ENCODE results near the gene TNFRSF13B.
"Not testable (repeated sequence)": the region's sequence is repeated elsewhere in the genome, so short reads cannot be mapped to it uniquely, and the experiment has no call there.

The TNFRSF13B gene

DNA sequence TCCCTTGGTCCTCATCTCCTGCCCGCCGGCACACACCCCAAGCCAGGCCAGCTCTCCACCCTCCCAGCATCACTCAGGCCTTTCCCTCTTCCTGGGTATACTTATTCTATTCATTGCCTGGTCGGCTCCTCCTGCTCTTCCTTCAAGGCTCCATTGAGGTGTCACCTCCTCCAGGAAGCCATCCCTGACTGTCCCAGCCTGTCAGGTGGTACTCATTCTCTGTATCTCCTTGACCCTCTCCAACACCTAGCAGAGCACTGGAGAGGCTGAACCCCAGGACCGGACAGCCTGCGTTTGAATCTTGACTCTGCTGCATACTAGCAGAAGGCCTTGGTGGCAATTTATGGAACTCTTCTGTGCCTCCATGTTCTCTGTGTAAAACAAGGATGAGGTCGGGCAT, 428 bp upstream of the TNFRSF13B start:
- H3K4me3 ChIP-seq (replicated peaks; ENCODE audit: low read depth, low read length) = no peak overlapping the region
- TF ChIP-seq, protein P1, sequence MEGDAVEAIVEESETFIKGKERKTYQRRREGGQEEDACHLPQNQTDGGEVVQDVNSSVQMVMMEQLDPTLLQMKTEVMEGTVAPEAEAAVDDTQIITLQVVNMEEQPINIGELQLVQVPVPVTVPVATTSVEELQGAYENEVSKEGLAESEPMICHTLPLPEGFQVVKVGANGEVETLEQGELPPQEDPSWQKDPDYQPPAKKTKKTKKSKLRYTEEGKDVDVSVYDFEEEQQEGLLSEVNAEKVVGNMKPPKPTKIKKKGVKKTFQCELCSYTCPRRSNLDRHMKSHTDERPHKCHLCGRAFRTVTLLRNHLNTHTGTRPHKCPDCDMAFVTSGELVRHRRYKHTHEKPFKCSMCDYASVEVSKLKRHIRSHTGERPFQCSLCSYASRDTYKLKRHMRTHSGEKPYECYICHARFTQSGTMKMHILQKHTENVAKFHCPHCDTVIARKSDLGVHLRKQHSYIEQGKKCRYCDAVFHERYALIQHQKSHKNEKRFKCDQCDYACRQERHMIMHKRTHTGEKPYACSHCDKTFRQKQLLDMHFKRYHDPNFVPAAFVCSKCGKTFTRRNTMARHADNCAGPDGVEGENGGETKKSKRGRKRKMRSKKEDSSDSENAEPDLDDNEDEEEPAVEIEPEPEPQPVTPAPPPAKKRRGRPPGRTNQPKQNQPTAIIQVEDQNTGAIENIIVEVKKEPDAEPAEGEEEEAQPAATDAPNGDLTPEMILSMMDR (IDR thresholded peaks at IDR 0.05; ENCODE audit: low read length, missing control alignments) = no peak
- no peak for DNase-seq (ENCODE audit: low read depth)

DNA sequence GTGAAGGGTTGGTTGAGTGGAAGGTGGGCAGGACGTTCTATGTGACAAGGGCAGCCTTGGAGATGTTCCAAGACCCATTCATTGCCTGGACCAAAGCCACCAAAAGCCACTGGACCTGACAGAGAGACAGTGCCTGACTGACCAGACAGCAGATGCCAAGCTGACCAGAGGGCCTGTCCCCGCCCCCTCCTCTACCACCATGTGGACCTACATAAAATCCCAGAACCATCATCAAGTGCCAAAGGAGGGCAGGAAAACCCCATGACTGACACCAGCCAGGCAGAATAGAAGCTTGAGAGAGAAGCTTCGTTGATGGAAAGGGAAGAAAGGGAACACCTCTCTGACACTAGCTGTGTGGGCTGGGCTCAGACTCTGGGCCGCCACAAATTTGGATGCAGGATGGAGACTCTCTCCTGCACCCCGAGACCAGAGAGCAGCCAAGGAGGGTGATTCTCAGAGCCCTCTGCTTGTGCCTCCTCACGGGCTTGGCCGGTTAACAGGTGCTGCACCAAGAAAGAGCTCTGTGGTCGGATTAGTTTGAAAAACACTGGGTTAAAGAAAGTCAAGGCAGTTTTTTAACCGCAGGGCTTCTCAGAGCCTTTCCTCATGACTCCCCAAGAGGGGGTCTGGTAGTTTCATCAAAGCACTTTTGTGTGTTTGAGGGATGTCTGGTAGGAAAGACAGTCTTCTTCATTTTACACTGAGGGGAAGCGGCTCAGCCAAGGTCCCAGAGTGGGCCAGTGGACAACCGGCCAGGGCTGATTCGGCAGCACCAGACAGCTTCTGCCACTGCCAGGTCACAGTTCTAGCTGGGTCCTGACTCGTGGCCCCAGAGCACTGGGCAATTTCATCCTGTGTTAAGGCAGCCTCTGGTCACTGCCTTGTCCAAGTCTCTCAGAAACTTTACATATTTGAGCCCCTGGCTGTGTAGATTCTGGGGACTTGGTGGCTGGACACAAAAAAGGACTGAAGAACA, 1.7 kb downstream of the TNFRSF13B start:
- no peak for DNase-seq (ENCODE audit: low read depth)
- TF ChIP-seq, protein P1 (IDR thresholded peaks at IDR 0.05; ENCODE audit: low read length, missing control alignments) = no peak
- no peak overlapping the region for H3K4me3 ChIP-seq (replicated peaks; ENCODE audit: low read depth, low read length)

GRCh38 chr17:16968786-16969185, 3.1 kb downstream of the TNFRSF13B start:
- DNase-seq (ENCODE audit: low read depth) = no peak
- H3K4me3 ChIP-seq (replicated peaks; ENCODE audit: low read depth, low read length) = no peak overlapping the region
- TF ChIP-seq, protein P1 (IDR thresholded peaks at IDR 0.05; ENCODE audit: low read length, missing control alignments) = no peak

GRCh38 chr17:16962804-16963203, 9.1 kb downstream of the TNFRSF13B start:
- DNase-seq (ENCODE audit: low read depth) = no peak
- TF ChIP-seq, protein P1 (IDR thresholded peaks at IDR 0.05; ENCODE audit: low read length, missing control alignments) = no peak
- H3K4me3 ChIP-seq (replicated peaks; ENCODE audit: low read depth, low read length) = no peak overlapping the region

DNA sequence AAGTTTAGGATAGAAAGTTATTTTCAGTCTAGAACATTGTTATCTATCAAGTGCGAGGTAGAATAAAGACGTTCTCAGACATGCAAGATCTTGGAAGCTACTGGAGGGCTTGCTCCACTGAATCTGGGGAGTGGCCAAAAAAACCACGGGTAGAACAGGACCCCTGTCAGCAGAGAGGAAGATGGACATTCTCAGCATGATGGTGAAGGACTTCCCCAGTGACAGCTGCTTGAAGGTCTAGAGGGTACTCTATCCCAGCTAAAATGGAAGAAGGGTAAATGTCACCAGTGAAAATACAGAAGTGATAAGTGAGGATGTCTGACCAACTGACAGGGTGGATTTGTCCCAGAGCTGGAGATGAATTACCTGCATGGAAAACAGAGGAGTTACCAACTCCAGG, 10.1 kb downstream of the TNFRSF13B start:
- no peak overlapping the region for H3K4me3 ChIP-seq (replicated peaks; ENCODE audit: low read depth, low read length)
- DNase-seq (ENCODE audit: low read depth) = no peak
- TF ChIP-seq, protein P1 (IDR thresholded peaks at IDR 0.05; ENCODE audit: low read length, missing control alignments) = no peak

DNA sequence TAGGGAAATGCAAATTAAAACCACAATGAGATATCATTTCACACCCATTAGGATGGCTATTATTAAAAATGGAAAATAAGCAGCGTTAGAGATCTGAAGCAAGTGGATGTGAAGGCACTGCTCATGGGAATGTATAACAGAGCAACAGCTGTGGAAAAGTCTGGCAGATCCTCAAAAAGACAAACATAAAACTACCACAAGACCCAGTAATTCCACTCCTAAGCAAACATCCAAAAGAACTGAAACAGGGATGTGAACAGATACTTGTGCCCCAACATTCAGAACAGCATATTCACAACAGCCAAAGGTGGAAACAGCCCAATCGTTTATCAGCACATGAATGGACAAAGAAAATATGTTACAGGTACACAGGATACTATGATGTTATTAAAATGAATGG, 10.9 kb downstream of the TNFRSF13B start:
- H3K4me3 ChIP-seq (replicated peaks; ENCODE audit: low read depth, low read length); DNase-seq (ENCODE audit: low read depth): not testable (repeated sequence)

DNA sequence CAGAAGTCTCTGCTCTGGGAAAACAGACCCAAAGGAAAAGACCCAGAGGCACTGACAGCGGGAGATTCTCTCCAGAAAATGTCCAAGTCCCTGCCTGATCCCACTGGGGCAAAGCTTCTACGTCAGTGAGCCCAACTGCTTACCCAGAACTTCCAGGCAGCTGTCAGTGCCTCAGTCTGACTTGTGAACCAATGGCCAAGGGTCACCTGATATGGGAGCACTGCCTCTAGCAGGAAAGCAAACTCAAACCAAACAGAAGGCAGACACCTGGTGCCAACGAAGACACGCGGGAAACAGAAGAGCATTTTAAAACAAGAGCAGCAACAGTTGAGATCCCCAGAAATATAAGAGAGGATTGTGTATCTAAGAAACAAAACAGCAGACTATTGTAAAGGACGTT, 16.9 kb downstream of the TNFRSF13B start:
- not testable (repeated sequence) for H3K4me3 ChIP-seq (replicated peaks; ENCODE audit: low read depth, low read length); DNase-seq (ENCODE audit: low read depth)

- TF ChIP-seq, protein P1 (IDR thresholded peaks at IDR 0.05; ENCODE audit: low read length, missing control alignments) = no peak
- H3K4me3 ChIP-seq (replicated peaks; ENCODE audit: low read depth, low read length) = no peak overlapping the region
- no peak for DNase-seq (ENCODE audit: low read depth)
Observed at GRCh38 chr17:16954521-16954920, 17.4 kb downstream of the TNFRSF13B start.

All from fibroblast of pulmonary artery (primary cell).